Osteoblast (primary cell): ENCODE measurements around the gene TMEM106C. TPM values are rescaled to one million over a fixed set of nuclear protein-coding genes. Genes with fewer than 3 reads are reported as not detected.

Experiments used
- DNase-seq: peaks from one replicate; pipeline ENCODE4 v3.0.0; 2011; ENCODE audit warnings: low spot score, mixed read lengths; ENCODE audit not compliant: insufficient read length; ENCODE audit errors: missing footprints
- H2AFZ ChIP-seq: 2 replicates; pipeline ENCODE4 v1.6.0; 2011; ENCODE audit warnings: mild to moderate bottlenecking, low read length
- H3K27ac ChIP-seq: 2 replicates; pipeline ENCODE4 v1.5.1; 2011; ENCODE audit warnings: mild to moderate bottlenecking, low read depth, low read length, moderate library complexity
- H3K27me3 ChIP-seq: 2 replicates; pipeline ENCODE4 v1.6.0; 2012; ENCODE audit warnings: mild to moderate bottlenecking, control low read depth, inconsistent platforms, low read length, moderate library complexity; ENCODE audit not compliant: insufficient read depth
- H3K36me3 ChIP-seq: 2 replicates; pipeline ENCODE4 v1.5.1; 2011; ENCODE audit warnings: mild to moderate bottlenecking, low read length, control low read depth, moderate library complexity; ENCODE audit not compliant: insufficient read depth
- H3K4me1 ChIP-seq: 2 replicates; pipeline ENCODE4 v1.5.1; 2011; ENCODE audit warnings: mild to moderate bottlenecking, low read length, control low read depth, moderate library complexity; ENCODE audit not compliant: insufficient read depth
- H3K4me2 ChIP-seq: 2 replicates; pipeline ENCODE4 v1.6.0; 2011; ENCODE audit warnings: mild to moderate bottlenecking, low read length; ENCODE audit not compliant: insufficient read depth
- H3K4me3 ChIP-seq: fragments of 200-600 bp; sonication (generic); 3 replicates; pipeline ENCODE4 v1.5.1; 2012; ENCODE audit warnings: mild to moderate bottlenecking, low read length, inconsistent platforms; ENCODE audit not compliant: insufficient read depth
- H3K79me2 ChIP-seq: 2 replicates; pipeline ENCODE4 v1.6.0; 2012; ENCODE audit warnings: mild to moderate bottlenecking, low read length, control low read depth, inconsistent platforms; ENCODE audit not compliant: insufficient read depth
- H3K9me3 ChIP-seq: 2 replicates; pipeline ENCODE4 v1.5.1; 2011; ENCODE audit warnings: low read depth, low read length, control low read depth
- H4K20me1 ChIP-seq: 2 replicates; pipeline ENCODE4 v1.6.0; 2012; ENCODE audit warnings: mild to moderate bottlenecking, low read length, control low read depth; ENCODE audit not compliant: insufficient read depth
- CTCF ChIP-seq: IDR thresholded peaks from 2 replicates; pipeline ENCODE4 v1.5.1; 2011; ENCODE audit warnings: mild to moderate bottlenecking, low read depth, low read length, moderate library complexity; ENCODE audit errors: extremely low read depth
- total RNA-seq: library from RNA; depleted of rRNA; stranded (reverse); fragments of >200 nt; gene quantifications from 2 replicates; pipeline ENCODE4 v1.2.3, GENCODE V29; 2012

The TMEM106C gene
- total RNA-seq, 1 donor = 57.5 TPM

GRCh38 chr12:47938594-47938993, 24.8 kb upstream of the TMEM106C start:
- H3K79me2 ChIP-seq = no peaks in the 10 kb centered on the region
- no peak overlapping the region for H3K4me2 ChIP-seq
- H3K36me3 ChIP-seq = no peaks in the 10 kb centered on the region
- no peak overlapping the region for H3K4me3 ChIP-seq
- H3K9me3 ChIP-seq = no peaks in the 10 kb centered on the region
- H2AFZ ChIP-seq = no peak overlapping the region
- TF ChIP-seq CTCF = no peak
- no peaks in the 10 kb centered on the region for H4K20me1 ChIP-seq
- H3K4me1 ChIP-seq = peaks cover 3% of the 10 kb centered on the region
- H3K27me3 ChIP-seq = peaks cover 9% of the 10 kb centered on the region
- DNase-seq = no peak
- H3K27ac ChIP-seq = no peak overlapping the region

GRCh38 chr12:47939009-47939601, 24.3 kb upstream of the TMEM106C start:
- Histone ChIP-seq H2AFZ (no peak overlapping the region), H3K4me1 (peaks cover 3% of the 10 kb centered on the region), H3K9me3 (no peaks in the 10 kb centered on the region), H3K27me3 (peaks cover 9% of the 10 kb centered on the region), H3K36me3 (no peaks in the 10 kb centered on the region), H3K4me2 (no peak overlapping the region), H4K20me1 (no peaks in the 10 kb centered on the region), H3K27ac (no peak overlapping the region), H3K79me2 (no peaks in the 10 kb centered on the region), H3K4me3 (no peak overlapping the region)
- DNase-seq = no peak
- no peak for TF ChIP-seq CTCF

- Histone ChIP-seq H3K4me2 (no peak overlapping the region), H3K79me2 (no peaks in the 10 kb centered on the region), H4K20me1 (no peaks in the 10 kb centered on the region), H3K27me3 (peaks cover 9% of the 10 kb centered on the region), H3K4me3 (no peak overlapping the region), H3K36me3 (no peaks in the 10 kb centered on the region), H2AFZ (no peak overlapping the region), H3K4me1 (no peaks in the 10 kb centered on the region), H3K27ac (no peak overlapping the region), H3K9me3 (no peaks in the 10 kb centered on the region)
- TF ChIP-seq CTCF = no peak
- no peak for DNase-seq
Measured at GRCh38 chr12:47940773-47941474, 22.5 kb upstream of the TMEM106C start.

GRCh38 chr12:47941475-47941780, 22.0 kb upstream of the TMEM106C start:
- no peak overlapping the region for H3K4me3 ChIP-seq
- DNase-seq = no peak

More at GRCh38 chr12:47941475-47941780, 22.0 kb upstream of the TMEM106C start:
- H3K9me3 ChIP-seq = no peaks in the 10 kb centered on the region
- H3K4me1 ChIP-seq = no peaks in the 10 kb centered on the region
- H4K20me1 ChIP-seq = no peaks in the 10 kb centered on the region
- no peak overlapping the region for H2AFZ ChIP-seq
- H3K4me2 ChIP-seq = no peak overlapping the region
- H3K27ac ChIP-seq = no peak overlapping the region
- no peaks in the 10 kb centered on the region for H3K36me3 ChIP-seq
- H3K27me3 ChIP-seq = peaks cover 9% of the 10 kb centered on the region
- TF ChIP-seq CTCF = no peak
- no peaks in the 10 kb centered on the region for H3K79me2 ChIP-seq
